ELR (cell line): Measurements from ENCODE around the gene NBPF9.
A peak's percentile ranks its signal among the peaks of the same experiment; 100 is the strongest.
"Not testable (repeated sequence)": the region's sequence is repeated elsewhere in the genome, so short reads cannot be mapped to it uniquely, and the experiment has no call there.

Experiments used
- DNase-seq: peaks from one replicate; pipeline ENCODE4 v3.0.0-alpha.2; 2015; ENCODE audit warnings: low read depth

The NBPF9 gene, protein sequence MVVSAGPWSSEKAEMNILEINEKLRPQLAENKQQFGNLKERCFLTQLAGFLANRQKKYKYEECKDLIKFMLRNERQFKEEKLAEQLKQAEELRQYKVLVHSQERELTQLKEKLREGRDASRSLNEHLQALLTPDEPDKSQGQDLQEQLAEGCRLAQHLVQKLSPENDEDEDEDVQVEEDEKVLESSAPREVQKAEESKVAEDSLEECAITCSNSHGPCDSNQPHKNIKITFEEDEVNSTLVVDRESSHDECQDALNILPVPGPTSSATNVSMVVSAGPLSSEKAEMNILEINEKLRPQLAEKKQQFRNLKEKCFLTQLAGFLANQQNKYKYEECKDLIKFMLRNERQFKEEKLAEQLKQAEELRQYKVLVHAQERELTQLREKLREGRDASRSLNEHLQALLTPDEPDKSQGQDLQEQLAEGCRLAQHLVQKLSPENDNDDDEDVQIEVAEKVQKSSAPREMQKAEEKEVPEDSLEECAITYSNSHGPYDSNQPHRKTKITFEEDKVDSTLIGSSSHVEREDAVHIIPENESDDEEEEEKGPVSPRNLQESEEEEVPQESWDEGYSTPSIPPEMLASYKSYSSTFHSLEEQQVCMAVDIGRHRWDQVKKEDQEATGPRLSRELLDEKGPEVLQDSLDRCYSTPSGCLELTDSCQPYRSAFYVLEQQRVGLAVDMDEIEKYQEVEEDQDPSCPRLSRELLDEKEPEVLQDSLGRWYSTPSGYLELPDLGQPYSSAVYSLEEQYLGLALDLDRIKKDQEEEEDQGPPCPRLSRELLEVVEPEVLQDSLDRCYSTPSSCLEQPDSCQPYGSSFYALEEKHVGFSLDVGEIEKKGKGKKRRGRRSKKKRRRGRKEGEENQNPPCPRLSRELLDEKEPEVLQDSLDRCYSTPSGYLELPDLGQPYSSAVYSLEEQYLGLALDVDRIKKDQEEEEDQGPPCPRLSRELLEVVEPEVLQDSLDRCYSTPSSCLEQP (N-terminal part only)

DNA sequence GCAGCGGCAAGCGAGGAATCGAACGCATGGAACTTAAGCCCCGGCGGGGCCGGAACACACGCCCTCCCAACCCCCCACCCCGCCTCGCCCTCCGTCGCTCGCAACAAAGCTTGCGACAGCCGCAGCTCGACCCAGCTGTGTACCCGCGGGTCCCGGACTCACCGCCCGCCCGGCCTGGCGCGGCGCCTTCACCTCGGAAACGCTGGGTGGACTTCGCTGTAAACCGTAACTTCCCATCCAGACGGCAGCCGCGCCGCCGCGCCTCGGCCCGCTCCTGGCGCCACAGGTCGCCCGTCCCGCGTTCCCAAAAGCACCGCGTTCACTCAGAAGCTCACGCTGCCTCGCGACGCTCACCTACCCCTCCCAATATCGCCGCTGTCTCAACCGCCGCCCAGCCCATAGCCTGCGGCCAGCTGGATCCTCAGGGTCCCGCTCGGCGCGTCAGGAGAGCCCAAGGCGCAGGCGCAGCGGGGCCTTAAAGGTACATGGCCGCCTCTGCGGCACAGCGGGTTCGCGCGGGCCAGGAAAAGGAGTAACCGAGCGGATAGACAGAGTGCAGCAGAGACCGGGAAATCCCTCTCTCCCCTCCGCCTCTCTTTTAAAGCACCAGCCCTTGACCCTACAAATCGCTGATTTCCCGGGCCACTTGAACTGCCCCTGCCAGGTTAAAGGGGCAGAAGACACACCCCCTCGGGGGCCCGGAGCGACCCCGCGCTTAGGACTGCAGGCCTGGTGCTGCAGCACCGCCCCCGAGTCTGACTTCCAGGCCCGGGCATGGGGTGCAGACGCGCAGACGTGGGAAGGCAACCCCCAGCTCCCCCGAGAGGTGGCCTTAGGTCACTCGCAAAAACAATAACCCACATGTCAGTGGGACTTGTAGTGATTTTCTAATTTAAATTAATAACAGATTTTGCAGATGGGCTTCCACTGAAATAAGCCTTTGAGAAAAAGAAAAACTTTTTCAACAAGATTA lies at the start of gene NBPF9:
Gene NBPF9, minus strand, starts transcription at position 443 of the 973 bp plus-strand sequence. CDS start 21,412 bp downstream, outside the sequence.
- peak; percentile 67 for DNase-seq

DNA sequence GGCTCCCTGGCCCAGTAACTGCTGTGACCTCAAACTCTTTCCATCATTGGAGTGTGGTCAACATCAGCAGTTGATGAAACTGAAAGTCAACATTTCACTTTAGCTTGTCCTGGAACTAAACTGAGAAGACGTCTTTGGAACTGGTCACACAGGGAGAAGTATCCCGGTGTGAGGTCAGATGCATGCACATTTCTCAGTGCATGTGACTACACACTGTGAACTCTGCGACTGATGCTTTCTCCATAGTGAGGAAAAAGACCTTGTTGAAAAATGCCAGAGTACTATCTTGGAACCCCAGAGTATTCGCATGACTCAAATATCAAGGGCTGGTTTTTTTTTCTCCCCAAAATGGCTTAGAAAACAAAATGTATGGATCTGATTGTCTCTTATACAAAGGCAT lies 46.6 kb upstream of the NBPF9 start:
- not testable (repeated sequence) for DNase-seq

DNA sequence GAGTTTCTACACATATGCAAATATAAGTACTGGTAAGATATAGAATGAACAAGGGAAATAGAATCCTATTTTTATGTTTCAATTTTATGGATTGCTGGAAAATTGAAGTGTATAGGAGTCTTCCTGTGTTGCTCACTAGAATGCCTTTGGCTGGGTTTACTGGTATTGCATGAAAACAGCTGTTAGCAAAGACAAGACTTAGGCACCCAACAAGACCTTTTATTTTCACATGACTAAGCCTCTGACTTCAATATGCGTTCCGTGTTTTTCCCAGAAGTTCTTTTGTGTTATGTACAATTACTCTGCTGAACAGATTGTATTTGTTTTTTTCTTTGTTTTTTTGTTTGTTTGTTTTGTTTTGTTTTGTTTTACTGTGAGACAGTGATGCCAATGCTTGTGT lies 34.2 kb upstream of the NBPF9 start:
- peak; percentile 10 for DNase-seq

DNA sequence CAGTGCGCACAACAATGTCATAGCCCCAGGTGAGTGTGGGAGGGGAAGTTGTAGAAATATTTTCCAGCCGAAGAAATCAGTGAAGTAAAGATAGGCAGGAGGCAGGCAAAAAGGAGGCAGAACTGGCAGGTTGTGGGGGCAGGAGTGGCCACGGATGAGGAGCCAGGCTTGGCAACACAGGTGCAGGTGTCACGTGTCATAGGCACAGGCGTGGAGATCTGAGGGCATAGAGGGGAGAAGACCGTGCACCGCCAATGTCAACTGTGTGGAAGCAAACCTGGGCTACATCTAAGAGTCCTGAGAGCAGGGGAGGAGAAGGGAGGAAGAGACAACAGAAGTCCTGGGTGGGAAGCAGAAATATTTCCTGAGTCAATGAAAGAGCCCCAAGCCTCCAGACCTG lies 27.6 kb upstream of the NBPF9 start:
- DNase-seq = not testable (repeated sequence)

DNA sequence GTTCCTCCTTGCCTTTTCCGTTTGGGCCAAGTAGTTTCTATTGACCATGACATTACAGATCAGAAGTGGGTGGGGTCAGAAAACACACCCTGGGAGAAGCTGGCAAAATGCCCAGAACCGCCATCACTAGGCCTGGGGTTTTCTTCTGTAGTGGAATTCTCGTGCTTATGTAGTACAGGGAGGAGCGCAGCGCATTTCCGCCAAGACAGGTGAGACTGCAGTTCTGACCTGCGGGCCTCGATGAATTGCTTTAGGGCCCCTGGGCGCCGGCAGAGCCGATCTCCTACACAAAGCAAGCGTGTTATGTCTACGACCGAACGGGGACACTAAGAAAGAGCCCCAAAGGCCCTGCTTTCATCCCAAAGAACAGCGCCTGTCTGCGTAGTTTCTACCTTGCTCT lies 25.9 kb upstream of the NBPF9 start:
- DNase-seq = not testable (repeated sequence)

DNA sequence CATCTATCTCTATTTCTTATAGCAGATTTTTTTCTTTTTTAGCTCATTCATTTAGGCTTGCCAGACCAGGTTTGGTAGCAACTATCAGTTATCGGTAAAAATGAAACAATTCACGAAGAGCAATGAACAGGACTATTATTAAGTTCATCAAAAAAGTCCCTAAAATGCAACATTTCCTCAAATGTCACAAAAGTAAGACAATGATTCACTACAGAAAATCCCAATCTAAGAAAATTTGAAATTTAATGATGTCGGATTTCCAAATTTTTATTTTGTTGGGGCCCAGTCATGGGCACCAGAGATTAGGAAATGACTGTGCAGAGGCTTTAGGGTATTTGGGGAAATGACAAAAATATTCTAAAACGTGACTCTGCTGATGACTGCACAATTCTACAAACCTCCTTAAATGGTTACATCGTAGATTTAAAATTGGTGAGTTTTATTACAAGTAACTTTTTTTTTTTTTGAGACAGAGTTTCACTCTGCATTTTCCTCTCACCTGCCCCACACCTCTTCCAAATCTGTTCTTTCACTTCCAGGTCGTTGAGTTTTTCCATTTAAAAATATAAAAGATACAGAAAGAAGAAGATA lies 23.3 kb upstream of the NBPF9 start:
- DNase-seq = not testable (repeated sequence)

DNA sequence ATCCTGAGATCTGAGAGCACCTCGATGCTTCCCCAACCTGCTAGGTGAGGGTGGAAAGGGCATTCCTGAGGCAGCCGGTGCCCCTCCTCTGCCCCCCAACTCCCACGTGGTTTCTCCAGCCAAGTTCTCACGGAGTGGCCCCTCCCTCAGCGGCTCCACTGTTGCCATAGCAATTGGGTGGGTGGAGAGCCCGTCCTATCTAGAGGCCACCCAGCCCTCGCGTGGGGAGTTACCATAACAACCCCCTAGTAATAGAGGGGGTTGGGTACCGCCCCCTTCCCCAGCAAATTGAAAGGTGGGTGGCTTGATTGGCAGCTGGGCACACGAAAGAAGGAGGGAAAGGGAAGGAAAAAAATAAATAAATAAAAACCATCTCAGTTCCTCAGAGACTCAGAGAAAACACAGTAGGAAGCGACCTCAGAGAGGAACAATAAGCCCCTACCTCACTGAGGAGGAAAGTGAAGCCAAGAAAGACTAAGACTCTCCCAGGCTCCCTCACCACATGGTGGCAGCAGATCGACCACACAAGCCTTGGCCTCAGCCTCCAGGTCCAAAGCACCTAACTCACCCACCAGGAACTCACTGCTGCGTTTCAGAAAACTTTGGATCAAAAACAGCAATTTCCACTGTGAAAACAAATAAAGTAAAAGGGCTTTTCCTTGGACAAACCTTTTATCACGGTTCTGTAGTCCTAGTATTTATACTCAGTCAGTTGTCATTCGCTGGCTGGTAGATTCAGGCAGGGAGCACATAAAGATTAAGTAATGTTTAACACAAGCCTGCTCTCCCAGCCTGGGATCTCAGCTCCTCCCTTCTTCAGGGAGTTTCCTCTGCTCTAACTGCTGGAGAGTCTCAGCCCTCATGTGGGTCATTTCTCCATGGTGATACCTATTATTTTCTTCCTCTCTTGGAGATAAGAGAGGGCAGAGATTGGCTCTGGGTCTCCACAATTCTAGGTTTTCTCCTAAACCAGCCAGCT lies 20.9 kb upstream of the NBPF9 start:
- DNase-seq = peak; percentile 24

DNA sequence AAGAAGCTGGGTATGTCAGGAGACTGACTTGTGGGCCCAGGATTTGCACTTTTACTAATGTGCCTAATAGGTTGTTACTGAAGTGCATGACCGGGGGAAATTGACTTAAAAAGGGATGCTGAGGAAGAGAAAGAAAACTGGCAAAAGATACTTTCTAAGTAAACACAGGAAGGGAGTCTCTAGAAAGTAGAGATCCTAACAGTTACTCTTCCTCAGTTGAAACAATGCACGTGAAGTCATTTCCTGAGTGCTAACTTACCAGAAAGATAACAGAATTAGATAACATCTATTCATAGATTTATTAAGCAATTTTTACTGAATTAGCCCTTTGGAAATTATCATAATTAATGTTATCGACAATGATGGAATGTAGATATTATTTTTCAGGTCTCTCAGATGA lies 9.5 kb upstream of the NBPF9 start:
- DNase-seq = not testable (repeated sequence)

DNA sequence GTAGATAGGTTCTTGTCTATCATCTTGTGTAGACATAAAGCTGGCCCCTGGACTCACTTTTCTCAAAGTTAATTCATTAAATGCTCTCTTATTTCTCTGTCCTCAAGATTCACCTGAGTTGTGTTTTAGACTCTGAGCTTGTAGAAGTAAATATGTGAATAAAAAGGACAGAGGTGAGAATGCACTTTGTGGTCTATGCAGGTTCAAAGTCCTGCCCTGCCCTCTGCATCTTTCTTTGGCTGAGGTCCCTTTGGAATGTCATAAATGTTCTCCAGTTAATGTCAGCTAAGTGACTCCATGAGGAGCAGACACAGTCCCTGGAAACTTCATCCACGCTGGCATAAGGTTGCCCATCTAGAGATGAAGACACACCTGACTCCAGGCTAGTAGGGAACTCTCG lies 7.0 kb upstream of the NBPF9 start:
- DNase-seq = not testable (repeated sequence)

DNA sequence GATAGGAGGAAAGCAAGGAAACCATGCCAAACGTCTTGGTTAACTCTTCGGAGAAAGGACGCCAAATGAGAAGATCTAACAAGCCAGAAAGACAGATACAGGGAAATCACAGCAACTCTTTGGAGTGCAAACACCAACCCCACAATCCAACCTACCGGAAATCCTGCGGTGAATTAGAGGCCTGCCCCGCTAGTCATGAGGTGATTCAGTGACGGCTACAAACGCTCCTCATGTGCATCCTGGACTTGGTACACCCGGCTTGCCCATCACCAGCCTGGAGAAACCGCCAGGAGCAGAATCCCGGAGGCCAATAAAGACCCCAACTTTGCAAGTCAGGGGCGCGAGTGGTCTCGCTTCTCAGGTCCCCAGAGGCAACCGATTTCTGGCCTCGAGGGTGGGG lies 777 bp downstream of the NBPF9 start:
- not testable (repeated sequence) for DNase-seq

DNA sequence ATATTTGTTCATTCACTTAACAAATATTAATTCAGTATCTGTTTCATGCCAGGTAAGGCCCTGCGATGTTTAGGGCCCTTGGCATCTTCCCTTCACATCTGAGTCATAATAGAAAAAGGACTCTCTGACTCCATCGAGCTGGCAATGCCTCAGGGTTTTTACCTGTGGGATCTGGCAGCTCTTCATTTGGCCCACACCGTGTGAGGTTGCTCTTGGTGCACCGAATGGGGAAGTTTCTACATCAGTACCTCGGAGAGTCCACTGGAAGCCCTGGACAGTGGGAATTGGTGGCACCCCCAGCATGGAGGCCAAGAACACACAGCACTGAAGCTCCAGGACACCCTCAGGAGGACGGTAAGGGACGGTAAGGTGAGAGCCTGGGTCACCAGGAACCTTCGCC lies 5.1 kb downstream of the NBPF9 start:
- DNase-seq = not testable (repeated sequence)

DNA sequence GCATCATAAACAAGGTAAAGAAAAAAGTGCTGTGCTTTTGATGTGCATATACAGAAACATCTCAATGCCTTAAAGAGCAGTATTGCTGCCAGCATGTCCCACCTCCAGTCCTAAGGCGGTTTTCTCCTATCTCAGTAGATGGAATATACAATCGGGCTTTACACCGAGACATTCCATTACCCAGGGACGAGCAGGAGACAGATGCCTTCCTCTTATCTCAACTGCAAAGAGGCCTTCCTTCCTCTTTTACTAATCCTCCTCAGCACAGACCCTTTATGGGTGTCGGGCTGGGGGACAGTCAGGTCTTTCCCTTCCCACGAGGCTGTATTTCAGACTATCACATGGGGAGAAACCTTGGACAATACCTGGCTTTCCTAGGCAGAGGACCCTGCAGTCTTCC lies 10.2 kb downstream of the NBPF9 start:
- not testable (repeated sequence) for DNase-seq

DNA sequence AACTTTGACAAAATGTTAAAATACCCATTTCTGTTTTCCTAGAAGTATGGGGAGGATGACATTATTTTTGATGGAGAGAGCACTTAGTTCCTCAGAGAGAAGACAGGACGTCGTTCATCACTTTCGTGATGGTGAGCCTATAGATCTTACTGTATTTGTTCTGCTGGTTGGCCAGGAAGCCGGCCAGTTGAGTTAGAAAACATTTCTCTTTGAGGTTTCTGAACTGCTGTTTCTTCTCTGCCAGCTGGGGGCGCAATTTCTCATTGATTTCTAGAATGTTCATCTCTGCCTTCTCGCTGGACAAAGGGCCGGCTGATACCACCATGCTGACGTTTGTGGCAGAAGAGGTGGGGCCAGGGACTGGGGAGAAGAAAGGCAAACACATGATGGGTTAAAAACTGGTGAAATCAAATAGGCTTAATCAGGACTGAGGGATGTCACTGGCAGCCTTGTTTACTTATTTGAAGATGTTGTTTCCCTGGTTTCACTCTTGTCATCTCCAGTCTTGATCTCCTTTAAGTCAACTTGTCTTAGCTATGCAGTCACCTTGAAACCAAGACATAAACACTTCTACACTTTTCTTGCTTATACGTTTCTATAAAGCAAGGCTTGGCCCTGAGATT lies 27.7 kb downstream of the NBPF9 start:
- DNase-seq = not testable (repeated sequence)

DNA sequence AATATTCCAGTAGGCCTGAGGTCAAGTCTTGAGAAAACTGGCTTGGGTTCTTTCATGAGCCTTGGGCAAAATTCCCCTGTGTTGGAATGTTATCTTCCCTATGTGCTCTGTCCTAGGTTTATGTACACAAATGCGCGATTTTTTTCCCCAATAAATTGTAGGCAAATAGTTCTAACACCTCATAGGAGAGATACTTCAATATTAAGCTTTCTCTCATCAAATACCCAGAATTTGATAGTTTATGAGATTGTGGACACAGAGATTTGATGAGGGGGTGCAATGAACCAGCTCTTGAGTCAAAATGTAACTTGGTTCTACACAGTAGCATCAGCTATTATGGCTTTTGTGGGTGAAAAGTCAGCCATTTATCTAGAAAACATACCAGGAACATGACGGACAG lies 38.7 kb downstream of the NBPF9 start:
- DNase-seq = not testable (repeated sequence)

DNA sequence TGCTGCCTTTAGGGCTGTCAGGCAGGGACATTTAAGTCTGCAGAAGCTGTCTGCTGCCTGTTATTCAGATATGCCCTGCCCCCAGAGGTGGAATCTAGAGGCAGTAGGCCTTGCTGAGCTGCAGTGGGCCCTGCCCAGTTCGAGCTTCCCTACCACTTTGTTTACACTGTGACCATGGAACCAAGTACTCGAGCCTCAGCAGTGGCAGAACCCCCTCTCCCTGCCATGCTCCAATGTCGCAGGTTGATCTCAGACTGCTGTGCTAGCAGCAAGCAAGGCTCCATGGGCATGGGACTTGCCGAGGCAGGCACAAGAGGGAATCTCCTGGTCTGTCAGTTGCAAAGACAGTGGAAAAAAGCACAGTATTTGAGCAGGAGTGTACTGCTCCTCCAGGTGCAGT lies 60.3 kb downstream of the NBPF9 start:
- not testable (repeated sequence) for DNase-seq

DNA sequence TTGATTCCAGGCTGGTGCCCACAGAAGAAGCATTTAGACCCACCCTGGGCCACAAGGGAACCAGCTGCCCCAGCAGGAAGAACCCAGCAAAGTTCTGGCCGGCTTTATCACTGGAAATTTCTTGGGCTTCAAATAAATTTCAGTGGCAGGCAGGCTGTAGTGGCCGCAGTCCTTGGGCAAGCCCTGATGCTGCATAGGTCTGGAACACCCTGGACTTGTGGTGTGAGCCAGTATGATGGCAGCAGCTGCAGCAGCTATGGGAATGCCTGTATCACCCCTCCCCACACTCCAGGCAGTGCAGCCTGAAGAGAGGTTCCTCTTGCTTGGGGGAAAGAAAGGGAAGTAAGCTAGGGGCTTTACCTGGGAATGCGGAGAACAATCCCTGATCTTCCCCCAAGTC lies 69.4 kb downstream of the NBPF9 start:
- not testable (repeated sequence) for DNase-seq

DNA sequence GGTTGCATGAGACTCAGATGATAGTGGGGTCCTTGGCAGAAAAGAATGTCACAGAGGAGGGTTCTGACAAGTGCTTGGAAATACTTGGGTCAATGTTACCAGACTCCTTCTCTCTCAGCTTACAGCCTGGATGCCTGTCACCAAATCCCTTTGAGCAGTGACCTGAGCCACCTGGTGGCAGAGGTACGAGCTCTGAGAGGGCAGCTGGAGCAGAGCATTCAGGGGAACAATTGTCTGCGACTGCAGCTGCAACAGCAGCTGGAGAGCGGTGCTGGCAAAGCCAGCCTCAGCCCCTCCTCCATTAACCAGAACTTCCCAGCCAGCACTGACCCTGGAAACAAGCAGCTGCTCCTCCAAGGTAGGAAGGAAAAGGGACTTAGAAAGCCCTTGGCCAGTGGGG lies 79.0 kb downstream of the NBPF9 start:
- not testable (repeated sequence) for DNase-seq

DNA sequence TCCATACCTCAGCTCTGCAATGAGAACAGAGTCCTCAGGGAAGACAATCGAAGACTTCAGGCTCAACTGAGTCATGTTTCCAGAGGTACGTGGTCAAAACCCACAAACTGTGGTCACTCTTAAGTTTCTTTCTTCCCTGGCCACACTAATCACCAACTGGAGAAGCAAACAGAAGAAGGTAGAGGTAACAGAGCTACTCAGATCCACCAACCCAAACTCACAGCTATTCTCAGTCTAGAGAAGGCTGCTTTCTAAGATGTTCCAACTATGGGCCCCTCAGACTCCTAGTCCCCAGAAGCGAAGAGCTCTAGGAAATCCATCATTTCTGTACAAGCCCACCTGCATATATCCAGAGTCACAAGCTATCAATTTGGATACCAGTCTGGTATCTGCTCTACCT lies 84.8 kb downstream of the NBPF9 start:
- not testable (repeated sequence) for DNase-seq

DNA sequence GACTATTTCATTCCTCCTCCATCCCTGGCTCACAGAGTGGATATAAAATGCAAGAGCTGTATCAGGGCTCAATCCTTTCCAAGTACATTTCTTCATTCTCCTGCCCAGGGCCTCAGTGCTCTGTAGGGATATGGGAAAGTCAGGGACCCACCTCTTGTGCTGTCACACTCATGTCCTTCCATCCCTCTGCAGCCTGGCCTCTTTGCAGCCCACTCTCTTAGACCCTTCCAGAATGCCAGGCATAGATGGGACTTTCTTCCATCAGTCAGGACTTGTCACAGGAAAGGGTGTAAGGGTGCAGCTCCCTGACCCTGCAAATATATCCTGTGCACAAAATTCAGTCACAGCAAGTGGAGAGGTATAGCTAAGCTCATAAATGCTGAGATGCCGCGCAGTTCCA lies 86.7 kb downstream of the NBPF9 start:
- DNase-seq = not testable (repeated sequence)
